HepG2 (cell line): Measurements from ENCODE around the gene LIPC. TPM values are rescaled to one million over a fixed set of nuclear protein-coding genes. Genes with fewer than 3 reads are reported as not detected.

ENCODE experiments used
- ATAC-seq: fragments of 200-7000 bp; cut with Tn5 transposase; 3 replicates; pipeline ENCODE4 v1.9.1; 2020; ENCODE audit warnings: mild to moderate bottlenecking, moderate library complexity
- Bru-seq: library from RNA; stranded (reverse); fragments of 400-500 nt; gene quantifications from one replicate; lab custom pipeline; 2021; lab: Mats Ljungman, UMichigan
- BruChase-seq, 2 experiments: library from RNA; stranded (reverse); fragments of 400-500 nt; gene quantifications; one replicate each; lab custom pipeline; 2021; lab: Mats Ljungman, UMichigan
- BruUV-seq: library from RNA; stranded (reverse); fragments of 400-500 nt; replicated peaks from 2 replicates; lab custom pipeline; 2021; lab: Mats Ljungman, UMichigan
- CTCF ChIA-PET: fragments of 300-600 bp; formaldehyde crosslinking; extraction: SDS; loops from one replicate; lab custom pipeline; 2021; ENCODE audit warnings: low total read pairs, inconsistent platforms, low intra/inter-chr PET ratio; lab: Yijun Ruan, JAX
- POLR2A ChIA-PET: fragments of 350-600 bp; sonication (Branson Sonifier 250); formaldehyde crosslinking; loops from one replicate; lab custom pipeline; 2020; ENCODE audit warnings: antibody characterized with exemption, inconsistent platforms; lab: Yijun Ruan, JAX
- DNase-seq: peaks from one replicate; pipeline ENCODE4 v3.0.0-alpha.2; 2015; ENCODE audit warnings: low spot score
- FAIRE-seq: peaks from 3 replicates; lab custom pipeline; 2011; peaks lifted over from hg19 to GRCh38; lab: Jason Lieb, UNC
- H2AFZ ChIP-seq: one replicate; pipeline ENCODE4 v1.6.1; 2011; ENCODE audit warnings: low read length, inconsistent platforms
- H3K27ac ChIP-seq: fragments of 300-600 bp; 3 replicates; pipeline ENCODE4 v1.8.0; 2011; ENCODE audit warnings: mixed run types, mild to moderate bottlenecking, mixed read lengths, low read length, inconsistent platforms; ENCODE audit not compliant: insufficient read depth; ENCODE audit errors: extremely low read length
- H3K27me3 ChIP-seq, 2 experiments: fragments of 200-600 bp in 1 of 2; 2 replicates in 1 of 2; 3 replicates in 1 of 2; pipeline versions ENCODE4 v1.6.0 to v1.8.0; 2011; ENCODE audit warnings: low read length in 2 of 2, mild to moderate bottlenecking in 2 of 2, moderate library complexity in 2 of 2, inconsistent platforms in 1 of 2; ENCODE audit not compliant: insufficient read depth in 2 of 2, control insufficient read depth in 1 of 2
- H3K36me3 ChIP-seq, 2 experiments: fragments of 200-600 bp in 1 of 2; replicated peaks in 1 of 2; 2 replicates in 1 of 2; 3 replicates in 1 of 2; pipeline versions ENCODE4 v1.5.1 to v1.8.0; 2011; ENCODE audit warnings: low read length in 2 of 2, inconsistent platforms in 1 of 2; ENCODE audit not compliant: insufficient read depth in 2 of 2, control insufficient read depth in 1 of 2
- H3K4me1 ChIP-seq: 2 replicates; pipeline ENCODE4 v1.5.1; 2012; ENCODE audit warnings: low read length, inconsistent platforms; ENCODE audit not compliant: insufficient read depth
- H3K4me2 ChIP-seq: 2 replicates; pipeline ENCODE4 v1.6.0; 2011; ENCODE audit warnings: low read depth, low read length, inconsistent platforms
- H3K4me3 ChIP-seq, 3 experiments: fragments of 200-600 bp in 1 of 3; sonication (generic), shearing (Covaris generic) in 1 of 3; replicated peaks in 1 of 3; 2 replicates each; pipeline ENCODE4 v1.5.1; 2011 to 2016; ENCODE audit warnings: low read length in 3 of 3, inconsistent platforms in 2 of 3, low read depth in 2 of 3, mild to moderate bottlenecking in 2 of 3, control low read depth in 1 of 3, mixed read lengths in 1 of 3; ENCODE audit not compliant: insufficient read depth in 1 of 3
- H3K79me2 ChIP-seq: one replicate; pipeline ENCODE4 v1.6.1; 2011; ENCODE audit warnings: low read length, inconsistent platforms; ENCODE audit not compliant: insufficient read depth
- H3K9ac ChIP-seq: 2 replicates; pipeline ENCODE4 v1.6.0; 2011; ENCODE audit warnings: mild to moderate bottlenecking, low read depth, low read length, inconsistent platforms; ENCODE audit not compliant: insufficient read depth
- H3K9me3 ChIP-seq: 2 replicates; pipeline ENCODE4 v1.5.1; 2012; ENCODE audit warnings: mild to moderate bottlenecking, low read length
- H4K20me1 ChIP-seq: 2 replicates; pipeline ENCODE4 v1.6.0; 2011; ENCODE audit warnings: inconsistent platforms, mild to moderate bottlenecking, low read length, moderate library complexity; ENCODE audit not compliant: insufficient read depth
- GABPA ChIP-seq, 2 experiments: IDR thresholded peaks; 2 replicates each; pipeline ENCODE4 v1.6.1; 2011 to 2016; ENCODE audit warnings: low read depth in 2 of 2, low read length in 1 of 2, missing biosample characterization in 1 of 2, missing genetic modification characterization in 1 of 2
- GATAD2A ChIP-seq: IDR thresholded peaks from 2 replicates; pipeline ENCODE4 v1.6.1; 2016
- HOXA3 ChIP-seq: sonication (generic); formaldehyde crosslinking; IDR thresholded peaks from 2 replicates; pipeline ENCODE4 v1.5.0; 2020; ENCODE audit warnings: missing genetic modification reagents
- NR2F1 ChIP-seq, 2 experiments: fragments of 450-650 bp in 1 of 2; formaldehyde crosslinking in 1 of 2; IDR thresholded peaks; 2 replicates each; pipeline versions ENCODE4 v1.5.0 to v1.6.1; 2016 to 2020; ENCODE audit warnings: mild to moderate bottlenecking in 1 of 2, missing compliant biosample characterization in 1 of 2, missing genetic modification reagents in 1 of 2, moderate library complexity in 1 of 2
- PATZ1 ChIP-seq: sonication (generic); formaldehyde crosslinking; IDR thresholded peaks from 2 replicates; pipeline ENCODE4 v1.4.0; 2020; ENCODE audit warnings: missing genetic modification reagents
- POLR2AphosphoS2 ChIP-seq: IDR thresholded peaks from 2 replicates; pipeline ENCODE4 v1.6.1; 2011; ENCODE audit warnings: low read depth, low read length, improper control_type of control experiment
- RXRA ChIP-seq: sonication (generic); formaldehyde crosslinking; IDR thresholded peaks from 2 replicates; pipeline ENCODE4 v1.5.1; 2020; ENCODE audit warnings: missing genetic modification reagents
- RXRB ChIP-seq: IDR thresholded peaks from 2 replicates; pipeline ENCODE4 v1.6.1; 2016; ENCODE audit warnings: borderline replicate concordance, missing genetic modification reagents, missing compliant biosample characterization
- SP2 ChIP-seq: sonication (generic); formaldehyde crosslinking; IDR thresholded peaks from 2 replicates; pipeline ENCODE4 v1.5.1; 2020; ENCODE audit warnings: mild to moderate bottlenecking, missing genetic modification reagents
- TARDBP ChIP-seq: sonication (generic); formaldehyde crosslinking; IDR thresholded peaks from 2 replicates; pipeline ENCODE4 v1.8.0; 2022; ENCODE audit warnings: mild to moderate bottlenecking, missing genetic modification reagents
- ZNF205 ChIP-seq: IDR thresholded peaks from 2 replicates; pipeline ENCODE4 v1.6.1; 2018; ENCODE audit warnings: missing biosample characterization, missing genetic modification reagents
- ZNF720 ChIP-seq: sonication (generic); formaldehyde crosslinking; IDR thresholded peaks from 2 replicates; pipeline ENCODE4 v1.4.0; 2020; ENCODE audit warnings: missing genetic modification reagents
- ZNF782 ChIP-seq: sonication (generic); formaldehyde crosslinking; IDR thresholded peaks from 2 replicates; pipeline ENCODE4 v1.4.0; 2020; ENCODE audit warnings: missing genetic modification reagents, mild to moderate bottlenecking, borderline replicate concordance
- WGBS: methylation state at CpG from one replicate; pipeline ENCODE4 v1.1.6; 2017; ENCODE audit warnings: low lambda C conversion rate; 5-methylcytosine and 5-hydroxymethylcytosine counted together
- in situ Hi-C: cut with HindIII; loops from 2 replicates; pipeline ENCODE4 v1.10.0; 2017; ENCODE audit warnings: low pct_unique_long_range_greater_than_20kb; ENCODE audit not compliant: extremely low pct_ligation_motif_present
- intact Hi-C: fragments of 100-400 bp; cut with micrococcal nuclease; formaldehyde crosslinking; loops from one replicate; pipeline ENCODE4 v1.10.0; 2022; ENCODE audit not compliant: unreplicated experiment
- long read RNA-seq, 2 experiments: library from RNA in 1 of 2; library from polyadenylated mRNA in 1 of 2; stranded (forward) in 1 of 2; unstranded in 1 of 2; transcript quantifications; one replicate each; pipeline ENCODE4 v2.0.0, GENCODE V29; 2019 to 2022
- polyA minus RNA-seq, 3 experiments: library from RNA; depleted of rRNA, polyadenylated mRNA; stranded (reverse); fragments of >200 nt; gene quantifications; 2 replicates each; pipeline ENCODE4 v1.2.3, GENCODE V29; 2011; ENCODE audit warnings: low replicate concordance in 1 of 3
- polyA plus RNA-seq, 8 experiments: library from polyadenylated mRNA; depleted of rRNA in 3 of 8; stranded (reverse) in 7 of 8; unstranded in 1 of 8; fragments of >200 nt; fragmentation: Illumina TruSeq in 4 of 8; extraction: Trizol in 4 of 8; gene quantifications; 2 replicates each; pipeline versions ENCODE4 v1.2.1 to v1.2.3, GENCODE V29; 2011 to 2016; ENCODE audit warnings: low read depth in 4 of 8, missing spikeins in 1 of 8, mixed read lengths in 1 of 8; ENCODE audit not compliant: insufficient read depth in 1 of 8
- total RNA-seq, 5 experiments: library from RNA; depleted of rRNA; stranded (reverse); fragments of >200 nt; fragmentation: Illumina TruSeq; extraction: Trizol; gene quantifications; 2 replicates each; pipeline ENCODE4 v1.2.3, GENCODE V29; 2016; ENCODE audit warnings: low read depth in 1 of 5

LIPC gene
- total RNA-seq (2016; rRNA removed; fragmentation: Illumina TruSeq; extraction: Trizol) (15.0 and 26.0 TPM in 2 replicates), polyA plus RNA-seq (2011; rRNA removed) (38.0 and 46.9 TPM in 2 replicates), polyA minus RNA-seq (2011; rRNA and poly(A)+ RNA removed; ENCODE audit: low replicate concordance) (66.7 TPM in 1 of 2 replicates, not detected in the other), Bru-seq, nascent RNA (percentile 60 among the genes with signal in this experiment), BruChase-seq, experiment 1, labeled RNA remaining after a 6-hour chase (percentile 52 among the genes with signal in this experiment), BruChase-seq, experiment 2, labeled RNA remaining after a 2-hour chase (percentile 63 among the genes with signal in this experiment)
- total RNA-seq (2016; cell fraction: cytosol; rRNA removed; fragmentation: Illumina TruSeq; extraction: Trizol; ENCODE audit: low read depth) = 3.6 and 5.6 TPM in 2 replicates
- 14.4 and 27.2 TPM in 2 replicates for total RNA-seq (2016; cell fraction: insoluble cytoplasmic fraction; rRNA removed; fragmentation: Illumina TruSeq; extraction: Trizol)
- 9.5 and 11.4 TPM in 2 replicates for total RNA-seq (2016; cell fraction: membrane; rRNA removed; fragmentation: Illumina TruSeq; extraction: Trizol)
- 31.9 and 35.6 TPM in 2 replicates for total RNA-seq (2016; cell fraction: nucleus; rRNA removed; fragmentation: Illumina TruSeq; extraction: Trizol)
- 32.6 and 40.5 TPM in 2 replicates for polyA plus RNA-seq (2011; cell fraction: cytosol; rRNA removed)
- polyA plus RNA-seq (2011; cell fraction: nucleus; rRNA removed) = 25.6 and 27.7 TPM in 2 replicates
- polyA plus RNA-seq (2012) = 28.9 and 34.2 TPM in 2 replicates
- polyA plus RNA-seq (2016; cell fraction: cytosol; fragmentation: Illumina TruSeq; extraction: Trizol; ENCODE audit: low read depth) = 9.2 and 9.9 TPM in 2 replicates
- polyA plus RNA-seq (2016; cell fraction: insoluble cytoplasmic fraction; fragmentation: Illumina TruSeq; extraction: Trizol; ENCODE audit: low read depth) = 20.8 and 21.9 TPM in 2 replicates
- polyA plus RNA-seq (2016; cell fraction: membrane; fragmentation: Illumina TruSeq; extraction: Trizol; ENCODE audit: low read depth) = 13.3 and 17.3 TPM in 2 replicates
- 46.6 and 49.7 TPM in 2 replicates for polyA plus RNA-seq (2016; cell fraction: nucleus; fragmentation: Illumina TruSeq; extraction: Trizol; ENCODE audit: insufficient read depth, low read depth)
- polyA minus RNA-seq (2011; cell fraction: cytosol; rRNA and poly(A)+ RNA removed) = 17.8 and 19.8 TPM in 2 replicates
- polyA minus RNA-seq (2011; cell fraction: nucleus; rRNA and poly(A)+ RNA removed) = 21.2 and 25.1 TPM in 2 replicates
- long read RNA-seq, experiment 1, transcript LIPC-201 (9 exons, 2,751 nt) = major isoform, 50 of 77 reads
- long read RNA-seq, experiment 1, partial matches to known transcripts = 16 of 77 reads
- long read RNA-seq, experiment 1, other reads (novel, unspliced or antisense) = 10 of 77 reads
- long read RNA-seq, experiment 2, transcript LIPC-201 (9 exons, 2,751 nt) = major isoform, 43 of 59 reads
- long read RNA-seq, experiment 2, partial matches to known transcripts = 4 of 59 reads
- long read RNA-seq, experiment 2, other reads (novel, unspliced or antisense) = 11 of 59 reads

- in situ Hi-C loops = no loop called here
- 0 out of 4 replicates have a peak, but pooled peaks of 1 of the 2 experiments have one; percentile 8 for TF ChIP-seq NR2F1 (CRISPR knock-in tag; IDR thresholded peaks at IDR 0.05)
- TF ChIP-seq GABPA (IDR thresholded peaks at IDR 0.05; ENCODE audit: low read depth, low read length) = no peak
- TF ChIP-seq GABPA (CRISPR knock-in tag; IDR thresholded peaks at IDR 0.05; ENCODE audit: low read depth) = no peak
- no peak for TF ChIP-seq ZNF782 (CRISPR knock-in tag)
- no peak for TF ChIP-seq ZNF720 (CRISPR knock-in tag)
- peak; percentile 52; the same call in 1 of the 2 replicates for TF ChIP-seq HOXA3
- peak; percentile 68 for TF ChIP-seq GATAD2A
- no peak for TF ChIP-seq SP2 (CRISPR knock-in tag)
- TF ChIP-seq PATZ1 (CRISPR knock-in tag) = peak; percentile 37; the same call in 1 of the 2 replicates
- TF ChIP-seq POLR2AphosphoS2 = no peak
- peak; percentile 50; the same call in 1 of the 2 replicates for TF ChIP-seq RXRA
- peak; percentile 99 for TF ChIP-seq ZNF205
- peak; percentile 75 for TF ChIP-seq RXRB
- TF ChIP-seq TARDBP (CRISPR knock-in tag) = peak; percentile 13; the same call in 1 of the 2 replicates
These were observed at the start of gene LIPC for GRCh38 chr15:58431221-58432149. LIPC (plus strand) TSS chr15:58431991; CDS start chr15:58432033, 42 bp downstream.

More at GRCh38 chr15:58431221-58432149, at the start of gene LIPC:
- ChIA-PET CTCF (no interaction called here), POLR2A (interaction anchor here (1.0 to 2.6 kb wide), 6 partner anchors 36 to 339 kb away, joined by 3 to 12 read pairs (median 4); partner anchors contain the start of gene MINDY2)
- Histone ChIP-seq H3K9ac (peak within 1 kb of the TSS; percentile 66), H4K20me1 (no peaks in the 10 kb centered on the region), H3K4me2 (peak within 1 kb of the TSS; percentile 87), H2AFZ (peak within 1 kb of the TSS; percentile 96), H3K4me3 (peak within 1 kb of the TSS; percentile 60 to 73 (median 70)), H3K36me3 (no peaks in the 10 kb centered on the region), H3K9me3 (no peaks in the 10 kb centered on the region), H3K27ac (peak within 1 kb of the TSS; percentile 77), H3K27me3 (no peaks in the 10 kb centered on the region; a peak in 1 of 5 replicates), H3K4me1 (peaks cover 48% of the 10 kb centered on the region), H3K79me2 (peaks cover 6% of the 10 kb centered on the region)
- ATAC-seq = peak; percentile 85
- BruUV-seq = no TSS peak
- peak; percentile 83 for FAIRE-seq
- WGBS = 2% methylated on average over 10 of the region's 10 CpGs
- peak; percentile 47 for DNase-seq
- intact Hi-C loops = loop anchor here (5.0 to 10.0 kb wide), 5 partner anchors 99 to 316 kb away; partner anchors contain the start of gene ADAM10
